ENCODE results near the gene NDUFA13.

NDUFA13 gene

DNA sequence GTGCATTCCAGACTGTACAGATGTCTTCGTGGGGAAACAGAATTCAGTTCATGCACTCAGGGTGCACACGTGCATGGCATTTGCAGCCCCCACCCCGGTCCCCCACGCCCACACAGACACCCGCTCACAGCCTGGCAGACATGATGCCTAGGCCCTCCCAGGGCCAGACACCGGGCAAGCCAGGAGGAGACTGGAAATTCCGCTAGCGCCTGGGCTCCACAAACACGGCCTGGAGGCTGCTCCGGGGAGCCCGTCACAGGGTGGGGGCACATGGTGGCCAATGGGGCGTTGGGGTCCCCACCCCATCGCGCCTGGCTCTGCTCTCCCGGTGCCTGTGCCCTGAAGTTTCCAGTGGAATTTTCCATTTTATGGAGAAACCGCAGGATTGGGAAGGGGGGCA, 25.6 kb downstream of the NDUFA13 start:
- H2AFZ ChIP-seq (ENCODE audit: low read length) = no peak overlapping the region
- H3F3A ChIP-seq (ENCODE audit: insufficient read depth, low read length) = no peaks in the 10 kb centered on the region
- no peaks in the 10 kb centered on the region for H4K20me1 ChIP-seq (ENCODE audit: insufficient read depth, low read length)
- no peak overlapping the region for H3K9ac ChIP-seq (ENCODE audit: low read length)
- no peaks in the 10 kb centered on the region for H3K9me3 ChIP-seq (replicated peaks; ENCODE audit: insufficient read depth, low read length)
- DNase-seq = no peak
- TF ChIP-seq EZH2phosphoT487 (IDR thresholded peaks at IDR 0.05; ENCODE audit: low read length) (no peak), EZH2 (optimal IDR thresholded peaks at IDR 0.05; ENCODE audit: low read depth, low read length) (no peak)
- TF ChIP-seq, protein P1, sequence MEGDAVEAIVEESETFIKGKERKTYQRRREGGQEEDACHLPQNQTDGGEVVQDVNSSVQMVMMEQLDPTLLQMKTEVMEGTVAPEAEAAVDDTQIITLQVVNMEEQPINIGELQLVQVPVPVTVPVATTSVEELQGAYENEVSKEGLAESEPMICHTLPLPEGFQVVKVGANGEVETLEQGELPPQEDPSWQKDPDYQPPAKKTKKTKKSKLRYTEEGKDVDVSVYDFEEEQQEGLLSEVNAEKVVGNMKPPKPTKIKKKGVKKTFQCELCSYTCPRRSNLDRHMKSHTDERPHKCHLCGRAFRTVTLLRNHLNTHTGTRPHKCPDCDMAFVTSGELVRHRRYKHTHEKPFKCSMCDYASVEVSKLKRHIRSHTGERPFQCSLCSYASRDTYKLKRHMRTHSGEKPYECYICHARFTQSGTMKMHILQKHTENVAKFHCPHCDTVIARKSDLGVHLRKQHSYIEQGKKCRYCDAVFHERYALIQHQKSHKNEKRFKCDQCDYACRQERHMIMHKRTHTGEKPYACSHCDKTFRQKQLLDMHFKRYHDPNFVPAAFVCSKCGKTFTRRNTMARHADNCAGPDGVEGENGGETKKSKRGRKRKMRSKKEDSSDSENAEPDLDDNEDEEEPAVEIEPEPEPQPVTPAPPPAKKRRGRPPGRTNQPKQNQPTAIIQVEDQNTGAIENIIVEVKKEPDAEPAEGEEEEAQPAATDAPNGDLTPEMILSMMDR (IDR thresholded peaks at IDR 0.05; ENCODE audit: low read length) = no peak
- no peaks in the 10 kb centered on the region for H3K36me3 ChIP-seq (replicated peaks; ENCODE audit: insufficient read depth, low read length)
- no peaks in the 10 kb centered on the region for H3K79me2 ChIP-seq (ENCODE audit: low read length)
- no peak overlapping the region for H3K27ac ChIP-seq (ENCODE audit: low read length)
- H3K4me1 ChIP-seq (ENCODE audit: low read length) = no peaks in the 10 kb centered on the region
- no peak overlapping the region for H3K4me2 ChIP-seq (ENCODE audit: low read depth, low read length)
- no peaks in the 10 kb centered on the region for H3K9me2 ChIP-seq (replicated peaks; ENCODE audit: insufficient read depth, low read length)
- H3K4me3 ChIP-seq (ENCODE audit: low read length) = no peak overlapping the region
- H3K27me3 ChIP-seq (replicated peaks; ENCODE audit: insufficient read depth, low read length) = no peaks in the 10 kb centered on the region; the same call in 1 of the 2 replicates

DNA sequence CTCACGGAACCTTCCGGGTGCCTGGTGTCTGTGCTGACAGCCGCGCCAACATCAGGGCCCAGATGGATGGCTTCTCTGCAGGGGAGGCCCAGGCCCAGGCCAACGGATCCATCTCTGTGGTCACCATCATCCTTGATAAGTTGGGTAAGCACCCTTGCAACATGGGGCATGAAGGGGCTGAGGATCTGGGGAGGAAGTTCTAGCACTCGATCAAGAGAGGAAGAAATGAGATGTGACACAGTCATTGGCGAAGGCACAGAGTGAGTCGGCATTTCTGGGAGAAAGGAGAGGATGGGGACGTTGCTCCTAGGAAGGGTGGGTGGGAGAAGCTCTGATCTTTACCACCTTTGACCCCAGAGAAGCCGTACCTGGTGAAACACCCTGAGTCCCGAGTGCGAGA, 26.5 kb downstream of the NDUFA13 start:
- Histone ChIP-seq H3K79me2 (ENCODE audit: low read length) (no peaks in the 10 kb centered on the region), H4K20me1 (ENCODE audit: insufficient read depth, low read length) (no peaks in the 10 kb centered on the region), H3K27me3 (replicated peaks; ENCODE audit: insufficient read depth, low read length) (no peaks in the 10 kb centered on the region; the same call in 1 of the 2 replicates), H2AFZ (ENCODE audit: low read length) (no peak overlapping the region), H3K9me3 (replicated peaks; ENCODE audit: insufficient read depth, low read length) (no peaks in the 10 kb centered on the region), H3F3A (ENCODE audit: insufficient read depth, low read length) (no peaks in the 10 kb centered on the region), H3K36me3 (replicated peaks; ENCODE audit: insufficient read depth, low read length) (no peaks in the 10 kb centered on the region), H3K4me2 (ENCODE audit: low read depth, low read length) (no peak overlapping the region), H3K9me2 (replicated peaks; ENCODE audit: insufficient read depth, low read length) (no peaks in the 10 kb centered on the region), H3K27ac (ENCODE audit: low read length) (no peak overlapping the region), H3K4me3 (ENCODE audit: low read length) (no peak overlapping the region), H3K4me1 (ENCODE audit: low read length) (no peaks in the 10 kb centered on the region), H3K9ac (ENCODE audit: low read length) (no peak overlapping the region)
- TF ChIP-seq, protein P1 (IDR thresholded peaks at IDR 0.05; ENCODE audit: low read length) = no peak
- TF ChIP-seq EZH2phosphoT487 (IDR thresholded peaks at IDR 0.05; ENCODE audit: low read length) = no peak
- no peak for TF ChIP-seq EZH2 (optimal IDR thresholded peaks at IDR 0.05; ENCODE audit: low read depth, low read length)
- DNase-seq = no peak

DNA sequence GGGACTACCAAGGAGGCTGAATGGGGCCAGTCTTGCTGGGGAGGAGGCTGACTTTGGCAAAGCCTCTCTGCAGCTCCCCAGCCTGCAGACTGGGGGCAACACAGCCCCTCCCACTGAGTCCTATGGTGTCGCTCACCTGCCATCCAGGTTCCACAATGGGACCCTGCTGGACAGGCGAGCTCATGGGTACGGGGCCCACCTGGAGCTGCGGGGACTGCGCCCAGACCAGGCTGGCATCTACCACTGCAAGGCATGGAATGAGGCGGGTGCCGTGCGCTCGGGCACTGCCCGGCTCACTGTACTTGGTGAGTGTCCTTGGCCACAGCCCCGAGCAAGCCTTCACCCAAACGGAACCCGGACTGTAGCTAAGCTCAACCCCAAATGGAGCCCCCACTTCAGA, 27.1 kb downstream of the NDUFA13 start:
- H3K79me2 ChIP-seq (ENCODE audit: low read length) = no peaks in the 10 kb centered on the region
- H3K9me3 ChIP-seq (replicated peaks; ENCODE audit: insufficient read depth, low read length) = no peaks in the 10 kb centered on the region
- H4K20me1 ChIP-seq (ENCODE audit: insufficient read depth, low read length) = no peaks in the 10 kb centered on the region
- H3K9me2 ChIP-seq (replicated peaks; ENCODE audit: insufficient read depth, low read length) = no peaks in the 10 kb centered on the region
- H3K4me2 ChIP-seq (ENCODE audit: low read depth, low read length) = no peak overlapping the region
- H2AFZ ChIP-seq (ENCODE audit: low read length) = no peak overlapping the region
- no peak overlapping the region for H3K27ac ChIP-seq (ENCODE audit: low read length)
- DNase-seq = no peak
- H3K36me3 ChIP-seq (replicated peaks; ENCODE audit: insufficient read depth, low read length) = no peaks in the 10 kb centered on the region
- H3K27me3 ChIP-seq (replicated peaks; ENCODE audit: insufficient read depth, low read length) = no peaks in the 10 kb centered on the region; the same call in 1 of the 2 replicates
- H3K9ac ChIP-seq (ENCODE audit: low read length) = no peak overlapping the region
- no peaks in the 10 kb centered on the region for H3F3A ChIP-seq (ENCODE audit: insufficient read depth, low read length)
- TF ChIP-seq, protein P1 (IDR thresholded peaks at IDR 0.05; ENCODE audit: low read length) = no peak
- TF ChIP-seq EZH2phosphoT487 (IDR thresholded peaks at IDR 0.05; ENCODE audit: low read length) = no peak
- no peak for TF ChIP-seq EZH2 (optimal IDR thresholded peaks at IDR 0.05; ENCODE audit: low read depth, low read length)
- H3K4me3 ChIP-seq (ENCODE audit: low read length) = no peak overlapping the region
- H3K4me1 ChIP-seq (ENCODE audit: low read length) = no peaks in the 10 kb centered on the region
